Left ventricle myocardium inferior (tissue), 1 donor: ENCODE data around the gene GLT1D1. TPM values are rescaled to one million over a fixed set of nuclear protein-coding genes. Genes with fewer than 3 reads are reported as not detected.

Source experiments
- DNase-seq: peaks from one replicate; pipeline ENCODE4 v3.0.0-alpha.2; 2020
- H3K27ac ChIP-seq: fragments of 200-600 bp; replicated peaks from 2 replicates; pipeline ENCODE4 v1.8.0; 2021
- H3K27me3 ChIP-seq: fragments of 200-600 bp; 2 replicates; pipeline ENCODE4 v1.8.0; 2021; ENCODE audit warnings: low read depth
- H3K36me3 ChIP-seq: fragments of 200-600 bp; 2 replicates; pipeline ENCODE4 v1.8.0; 2021
- H3K4me1 ChIP-seq: fragments of 200-600 bp; 2 replicates; pipeline ENCODE4 v1.8.0; 2021
- H3K4me3 ChIP-seq: fragments of 200-600 bp; 2 replicates; pipeline ENCODE4 v1.8.0; 2021; ENCODE audit warnings: mild to moderate bottlenecking, moderate library complexity
- H3K9me3 ChIP-seq: fragments of 200-600 bp; replicated peaks from 2 replicates; pipeline ENCODE4 v1.8.0; 2021
- CTCF ChIP-seq: fragments of 200-600 bp; IDR thresholded peaks from 2 replicates; pipeline ENCODE4 v1.8.0; 2021; ENCODE audit warnings: antibody characterized with exemption, mild to moderate bottlenecking, borderline replicate concordance
- intact Hi-C: fragments of 100-400 bp; cut with micrococcal nuclease; formaldehyde crosslinking; loops from one replicate; pipeline ENCODE4 v1.11.0; 2022
- total RNA-seq: library from RNA; stranded (reverse); fragmentation: NEBNext Ultra II Directional; extraction: Animal tissue kit (Norgen Biotek cat#: 25700); gene quantifications from one replicate; pipeline ENCODE4 v1.2.1, GENCODE V29; 2021
- donor health status: DM: no; HTN: yes; CAD: no; lungs with severe emphysema.

GLT1D1 gene
- total RNA-seq, 1 donor from 2014 or later: 11.8 TPM

- Histone ChIP-seq H3K4me1 (peaks cover 14% of the 10 kb centered on the region), H3K4me3 (no peak overlapping the region), H3K36me3 (no peaks in the 10 kb centered on the region), H3K9me3 (no peaks in the 10 kb centered on the region), H3K27me3 (peaks cover 46% of the 10 kb centered on the region), H3K27ac (no peak overlapping the region)
- DNase-seq: no peak
- intact Hi-C loops: no loop called here
- TF ChIP-seq CTCF: no peak
These were observed 10.7 kb downstream of the GLT1D1 start for GRCh38 chr12:128863957-128864356.

GRCh38 chr12:128864516-128865186 lies 11.4 kb downstream of the GLT1D1 start:
- intact Hi-C loops: no loop called here
- peak; percentile 50 for DNase-seq
- Histone ChIP-seq H3K4me3 (no peak overlapping the region), H3K27ac (no peak overlapping the region), H3K27me3 (peaks cover 43% of the 10 kb centered on the region), H3K4me1 (peaks cover 14% of the 10 kb centered on the region), H3K36me3 (no peaks in the 10 kb centered on the region), H3K9me3 (no peaks in the 10 kb centered on the region)
- TF ChIP-seq CTCF: no peak

DNA sequence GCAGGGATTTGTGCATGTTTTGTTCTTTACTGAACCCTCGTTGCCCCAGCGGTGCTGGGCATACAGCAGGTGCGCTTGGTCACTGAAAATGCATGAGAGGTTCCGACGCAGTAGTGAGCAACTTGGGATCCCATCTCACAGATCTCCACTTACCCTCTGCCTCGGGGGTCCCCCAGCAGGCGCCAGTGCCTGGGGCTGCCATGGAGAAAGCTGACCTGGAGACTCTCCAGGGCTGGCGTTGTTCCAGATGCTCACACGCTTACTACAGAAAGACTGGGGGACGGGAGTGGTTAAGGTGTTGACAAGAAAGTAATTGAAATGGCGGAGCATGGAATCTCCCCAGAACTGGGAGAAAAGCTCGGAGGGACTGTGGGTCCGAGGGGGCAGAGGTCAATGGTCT lies 14.2 kb downstream of the GLT1D1 start:
- Histone ChIP-seq H3K4me1 (peaks cover 14% of the 10 kb centered on the region), H3K4me3 (no peak overlapping the region), H3K36me3 (no peaks in the 10 kb centered on the region), H3K27ac (no peak overlapping the region), H3K9me3 (no peaks in the 10 kb centered on the region), H3K27me3 (peaks cover 24% of the 10 kb centered on the region)
- intact Hi-C loops: no loop called here
- TF ChIP-seq CTCF: no peak
- no peak for DNase-seq

DNA sequence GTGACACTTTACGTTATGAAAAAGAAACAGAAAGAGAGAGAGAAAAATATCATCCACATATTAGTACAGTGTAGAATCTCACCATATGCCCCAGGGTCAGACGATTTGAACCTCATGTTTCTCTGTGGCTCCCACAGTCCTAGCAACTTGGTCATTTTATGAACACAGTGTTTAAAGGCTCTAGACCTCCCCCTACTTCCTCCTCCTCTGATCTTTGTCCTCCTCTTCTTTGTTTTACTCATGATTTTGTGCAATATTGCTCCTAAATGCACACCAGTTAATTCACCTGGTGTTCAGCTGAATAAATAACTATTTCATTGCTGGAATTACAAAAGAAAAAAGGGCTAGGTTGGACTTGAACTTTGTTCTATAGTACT lies 18.2 kb downstream of the GLT1D1 start:
- H3K27me3 ChIP-seq: peaks cover 31% of the 10 kb centered on the region
- no peaks in the 10 kb centered on the region for H3K36me3 ChIP-seq
- H3K4me3 ChIP-seq: no peak overlapping the region
- peaks cover 14% of the 10 kb centered on the region for H3K9me3 ChIP-seq
- H3K4me1 ChIP-seq: no peaks in the 10 kb centered on the region
- intact Hi-C loops: no loop called here
- no peak for TF ChIP-seq CTCF
- H3K27ac ChIP-seq: no peak overlapping the region
- no peak for DNase-seq

DNA sequence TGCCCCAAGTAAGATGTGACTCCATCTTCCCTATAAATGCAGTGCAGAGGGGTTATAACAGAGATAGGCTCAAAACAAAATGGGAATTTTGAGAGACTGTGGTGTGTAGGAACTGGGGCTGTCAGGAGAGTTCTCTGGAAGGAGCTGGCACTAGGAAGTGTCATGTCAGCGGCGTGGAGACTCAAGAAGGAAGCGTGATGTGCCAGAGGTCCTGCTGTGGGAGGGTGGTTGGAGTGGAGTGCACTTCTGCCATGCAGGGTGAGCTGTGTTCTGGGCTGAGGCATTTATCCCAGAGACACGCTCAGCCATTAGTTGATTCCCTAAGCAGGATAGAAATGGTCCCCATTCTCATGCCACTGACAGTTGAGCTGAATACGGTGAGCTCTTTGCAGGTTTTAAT lies 19.0 kb downstream of the GLT1D1 start:
- intact Hi-C loops: no loop called here
- H3K27me3 ChIP-seq: peaks cover 24% of the 10 kb centered on the region
- TF ChIP-seq CTCF: no peak
- no peak overlapping the region for H3K4me3 ChIP-seq
- H3K27ac ChIP-seq: no peak overlapping the region
- peaks cover 22% of the 10 kb centered on the region for H3K9me3 ChIP-seq
- no peaks in the 10 kb centered on the region for H3K36me3 ChIP-seq
- DNase-seq: no peak
- H3K4me1 ChIP-seq: no peaks in the 10 kb centered on the region
